GM21360 (cell line): ENCODE results near the gene MAPKAP1.

Experiments used
- ATAC-seq: cut with Tn5 transposase; IDR thresholded peaks from one replicate; pipeline ENCODE4 v1.9.1; 2021; ENCODE audit warnings: mild to moderate bottlenecking, moderate library complexity; ENCODE audit not compliant: unreplicated experiment

Gene MAPKAP1

DNA sequence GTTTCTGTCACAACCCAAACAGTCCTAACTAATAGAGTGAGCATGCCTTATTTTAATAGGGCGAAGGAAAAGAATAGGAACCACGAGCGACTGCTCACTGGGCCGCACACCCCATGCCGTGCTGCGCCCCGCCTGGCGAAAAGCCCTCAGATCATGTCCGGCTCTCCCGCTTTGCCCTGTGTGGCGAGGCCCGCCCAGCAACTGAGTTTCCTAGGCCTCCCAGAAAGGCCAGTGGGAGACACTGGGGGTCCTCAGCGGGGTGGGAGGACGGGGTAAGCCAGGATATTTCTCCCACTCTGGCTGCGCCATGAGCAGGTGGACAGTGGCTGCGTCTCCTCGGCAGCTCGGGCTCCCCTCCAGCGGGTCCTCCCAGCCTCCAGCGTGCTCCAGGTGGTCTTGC is 307.3 kb downstream of the MAPKAP1 start:
- ATAC-seq: no peak

DNA sequence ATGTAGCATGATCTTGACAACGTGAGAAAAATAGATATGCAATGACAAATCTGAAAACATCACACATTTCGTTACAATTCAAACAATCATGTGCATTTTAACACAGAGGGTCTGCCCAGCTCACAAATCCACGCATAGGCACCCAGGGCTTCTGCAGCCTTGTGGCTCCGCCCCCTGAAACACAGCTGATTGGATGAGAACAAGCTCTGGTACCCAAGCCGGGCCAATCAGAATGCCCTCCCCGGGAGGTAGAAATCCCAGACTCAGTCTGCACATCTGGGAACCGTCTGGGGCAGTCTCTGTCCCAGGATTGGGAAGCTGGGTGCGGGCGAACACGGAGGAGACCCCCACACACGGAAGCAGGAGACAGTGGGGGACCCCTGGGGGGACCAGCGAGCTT is 307.8 kb downstream of the MAPKAP1 start:
- no peak for ATAC-seq

- ATAC-seq: no peak
Observed at GRCh38 chr9:125398243-125398642, 308.8 kb downstream of the MAPKAP1 start.

GRCh38 chr9:125397736-125398135 is 309.3 kb downstream of the MAPKAP1 start:
- ATAC-seq: no peak

DNA sequence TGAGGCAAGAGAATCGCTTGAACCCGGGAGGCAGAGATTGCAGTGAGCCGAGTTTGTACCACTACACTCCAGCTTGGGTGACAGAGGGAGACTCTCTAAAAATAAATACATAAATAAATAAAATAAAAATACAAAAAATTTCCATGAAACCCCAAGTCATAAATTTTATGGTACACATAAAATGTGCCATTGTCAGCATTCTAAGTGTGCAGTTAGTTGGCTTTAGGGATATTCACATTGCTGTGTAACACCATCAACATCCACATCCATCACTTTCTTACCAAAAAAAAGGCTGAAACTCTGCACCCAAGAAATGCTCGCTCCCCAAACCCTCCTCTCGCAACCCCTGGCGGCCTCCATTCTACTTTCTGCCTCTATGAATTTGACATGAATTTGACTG is 310.2 kb downstream of the MAPKAP1 start:
- ATAC-seq: no peak

DNA sequence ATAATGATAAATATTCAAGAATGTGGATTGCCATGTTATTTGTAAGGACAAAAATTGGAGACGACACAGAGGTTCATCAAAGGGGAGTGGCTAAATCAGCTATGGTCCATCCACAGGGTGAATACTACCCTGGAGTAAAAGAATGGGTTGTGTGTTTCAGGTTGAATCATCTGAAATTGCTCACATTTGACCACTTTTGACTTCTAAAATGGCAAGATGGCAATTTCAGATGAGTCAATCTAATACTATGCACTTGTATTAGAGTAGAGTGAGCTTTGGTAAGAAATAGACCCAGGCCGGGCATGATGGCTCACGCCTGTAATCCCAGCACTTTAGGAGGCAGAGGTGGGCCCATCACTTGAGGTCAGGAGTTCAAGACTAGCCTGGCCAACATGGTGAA is 313.6 kb downstream of the MAPKAP1 start:
- ATAC-seq: no peak

DNA sequence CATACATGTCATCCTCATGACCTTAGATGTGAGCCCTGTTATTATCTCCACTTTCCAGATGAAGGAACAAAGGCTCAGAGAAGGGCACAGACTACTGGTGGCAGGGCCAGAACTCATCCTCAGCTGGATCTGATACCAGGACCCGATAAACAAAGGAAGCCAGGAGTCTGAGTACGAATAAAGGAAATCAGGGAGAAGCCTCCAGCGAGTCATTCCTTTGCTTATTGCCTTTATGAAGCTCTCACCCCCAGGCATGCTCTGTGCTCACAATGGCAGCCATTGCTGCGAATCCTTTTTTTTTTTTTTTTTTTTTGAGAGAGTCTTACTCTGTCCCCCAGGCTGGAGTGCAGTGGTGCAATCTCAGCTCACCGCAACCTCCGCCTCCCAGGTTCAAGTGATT is 315.3 kb downstream of the MAPKAP1 start:
- no peak for ATAC-seq

DNA sequence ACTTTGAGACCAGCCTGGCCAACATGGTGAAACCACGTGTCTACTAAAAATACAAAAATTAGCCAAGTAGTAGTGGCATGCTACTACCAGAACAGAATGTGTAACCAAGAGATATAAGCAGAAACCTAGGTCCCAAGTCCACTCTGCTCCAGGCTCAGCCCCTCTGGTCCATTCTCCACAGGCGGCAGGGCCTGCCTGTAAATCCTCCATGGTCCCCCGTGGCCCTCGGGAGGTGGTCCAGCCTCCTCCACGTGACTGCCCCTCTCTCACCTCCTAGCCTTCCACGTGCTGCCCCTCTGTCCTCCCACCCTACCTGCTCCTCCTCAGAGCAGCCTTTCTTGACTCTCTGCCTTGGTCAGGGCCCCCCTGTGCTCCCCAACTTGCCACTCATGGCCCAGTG is 318.0 kb downstream of the MAPKAP1 start:
- ATAC-seq: no peak

GRCh38 chr9:125387861-125388524 is 319.0 kb downstream of the MAPKAP1 start:
- no peak for ATAC-seq
